ENCODE results near the gene TP73.

DNA sequence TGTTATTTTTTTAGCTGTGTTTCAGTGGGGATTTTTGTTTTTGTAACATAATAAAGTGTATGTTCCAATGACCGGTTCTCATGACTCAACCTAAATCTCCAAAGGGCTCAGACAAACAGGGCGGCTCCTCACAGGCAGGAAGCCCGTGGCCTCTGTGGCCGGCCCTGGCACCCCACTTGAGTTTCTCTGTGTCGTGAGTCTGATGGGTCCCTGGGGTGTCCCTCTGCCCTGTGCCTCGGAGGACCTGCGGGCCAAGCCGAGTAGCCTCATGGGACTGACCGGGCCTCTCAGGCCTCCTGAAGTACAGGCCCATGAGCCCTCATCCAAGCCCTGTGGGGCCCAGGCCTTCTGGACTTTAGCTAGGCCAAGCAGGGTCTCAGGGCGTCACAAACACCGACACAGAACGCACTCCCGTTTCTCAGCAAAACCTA lies 83.8 kb downstream of the TP73 start:
- TF ChIP-seq, protein P1, sequence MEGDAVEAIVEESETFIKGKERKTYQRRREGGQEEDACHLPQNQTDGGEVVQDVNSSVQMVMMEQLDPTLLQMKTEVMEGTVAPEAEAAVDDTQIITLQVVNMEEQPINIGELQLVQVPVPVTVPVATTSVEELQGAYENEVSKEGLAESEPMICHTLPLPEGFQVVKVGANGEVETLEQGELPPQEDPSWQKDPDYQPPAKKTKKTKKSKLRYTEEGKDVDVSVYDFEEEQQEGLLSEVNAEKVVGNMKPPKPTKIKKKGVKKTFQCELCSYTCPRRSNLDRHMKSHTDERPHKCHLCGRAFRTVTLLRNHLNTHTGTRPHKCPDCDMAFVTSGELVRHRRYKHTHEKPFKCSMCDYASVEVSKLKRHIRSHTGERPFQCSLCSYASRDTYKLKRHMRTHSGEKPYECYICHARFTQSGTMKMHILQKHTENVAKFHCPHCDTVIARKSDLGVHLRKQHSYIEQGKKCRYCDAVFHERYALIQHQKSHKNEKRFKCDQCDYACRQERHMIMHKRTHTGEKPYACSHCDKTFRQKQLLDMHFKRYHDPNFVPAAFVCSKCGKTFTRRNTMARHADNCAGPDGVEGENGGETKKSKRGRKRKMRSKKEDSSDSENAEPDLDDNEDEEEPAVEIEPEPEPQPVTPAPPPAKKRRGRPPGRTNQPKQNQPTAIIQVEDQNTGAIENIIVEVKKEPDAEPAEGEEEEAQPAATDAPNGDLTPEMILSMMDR (IDR thresholded peaks at IDR 0.05): no peak
- no peak for TF ChIP-seq POLR2A (IDR thresholded peaks at IDR 0.05)
